Mucosa of descending colon (tissue), 3 donors: ENCODE results near the gene SASH1. TPM values are rescaled to one million over a fixed set of nuclear protein-coding genes. Genes with fewer than 3 reads are reported as not detected.

Experiments
- ATAC-seq: fragments of 200-7000 bp; cut with Tn5 transposase; one replicate; pipeline ENCODE4 v1.9.1; 2020; ENCODE audit warnings: mild to moderate bottlenecking, moderate library complexity
- DNase-seq, 3 donors: peaks; one replicate each; pipeline ENCODE4 v3.0.0-alpha.2; 2020
- H3K36me3 ChIP-seq: fragments of 200-600 bp; one replicate; pipeline ENCODE4 v1.8.0; 2021; ENCODE audit warnings: low read depth, mild to moderate bottlenecking
- H3K4me1 ChIP-seq: fragments of 200-600 bp; one replicate; pipeline ENCODE4 v1.8.0; 2021; ENCODE audit warnings: low read depth, mild to moderate bottlenecking
- H3K4me3 ChIP-seq: fragments of 200-600 bp; one replicate; pipeline ENCODE4 v1.8.0; 2021; ENCODE audit warnings: mild to moderate bottlenecking
- H3K9me3 ChIP-seq: fragments of 200-600 bp; one replicate; pipeline ENCODE4 v1.8.0; 2021; ENCODE audit warnings: mild to moderate bottlenecking
- intact Hi-C, 2 donors: fragments of 100-400 bp; cut with DNase I in 1 of 2; cut with micrococcal nuclease in 1 of 2; formaldehyde crosslinking; loops; one replicate each; pipeline versions ENCODE4 v1.11.0 to v1.11.1; 2022; cut with DNase I, micrococcal nuclease
- total RNA-seq, 3 donors: library from RNA; stranded (reverse); fragmentation: NEBNext Ultra II Directional in 2 of 3; extraction: Animal tissue kit (Norgen Biotek cat#: 25700) in 2 of 3; gene quantifications; one replicate each; pipeline versions ENCODE4 v1.2.1 to v1.2.4, GENCODE V29; 2021 to 2023
- TF ChIP-seq, protein P1 (sequence below): fragments of 200-600 bp; IDR thresholded peaks from one replicate; pipeline ENCODE4 v1.8.0; 2022; ENCODE audit warnings: antibody characterized with exemption, mild to moderate bottlenecking
- donor health status: DM: no; HTN: no; CAD: no; lungs with moderate emphysema.
- donor health status: DM: no; HTN: no; CAD: no.
- donor health status: DM: no; HTN: yes; CAD: no.

The SASH1 gene
- total RNA-seq, 3 donors from 2014 or later, result 20.5 to 47.3 (median 22.9) TPM

DNA sequence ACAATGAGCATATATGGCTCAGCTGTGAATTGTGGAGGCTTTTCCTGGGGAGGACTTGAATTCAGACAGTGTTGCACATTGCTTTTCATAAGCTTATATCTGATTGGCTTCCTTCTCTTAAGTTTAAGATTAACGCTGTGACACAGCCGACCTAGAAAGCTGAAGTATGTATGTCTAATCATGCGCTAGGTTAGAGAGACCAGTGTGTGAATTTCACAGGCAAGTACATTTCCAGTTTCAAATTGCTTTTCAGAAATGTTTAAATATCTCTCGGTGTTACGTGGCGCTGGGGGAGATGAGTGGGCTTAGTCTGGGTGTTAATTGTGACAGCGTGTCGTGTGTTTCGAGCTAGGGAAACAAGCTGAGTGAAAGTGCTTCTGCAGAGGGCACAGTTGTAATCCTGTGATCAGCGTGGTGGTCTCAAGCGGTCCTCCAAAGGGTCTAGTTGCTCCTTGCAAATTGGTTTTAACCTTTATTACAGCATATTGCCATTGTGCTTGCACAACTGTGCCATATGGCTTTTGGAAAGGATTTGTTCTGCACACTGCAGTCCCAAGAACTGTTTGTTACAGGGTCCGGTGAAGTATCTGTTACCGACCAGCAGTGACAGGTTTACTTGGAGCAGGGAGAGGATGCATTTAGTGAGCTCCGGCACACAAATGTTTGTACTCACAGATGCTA is 166.6 kb downstream of the SASH1 start:
- H3K4me1 ChIP-seq, result no peaks in the 10 kb centered on the region
- DNase-seq (no peak), ATAC-seq (no peak)
- H3K9me3 ChIP-seq, result no peaks in the 10 kb centered on the region
- H3K4me3 ChIP-seq, result no peak overlapping the region
- TF ChIP-seq, protein P1, sequence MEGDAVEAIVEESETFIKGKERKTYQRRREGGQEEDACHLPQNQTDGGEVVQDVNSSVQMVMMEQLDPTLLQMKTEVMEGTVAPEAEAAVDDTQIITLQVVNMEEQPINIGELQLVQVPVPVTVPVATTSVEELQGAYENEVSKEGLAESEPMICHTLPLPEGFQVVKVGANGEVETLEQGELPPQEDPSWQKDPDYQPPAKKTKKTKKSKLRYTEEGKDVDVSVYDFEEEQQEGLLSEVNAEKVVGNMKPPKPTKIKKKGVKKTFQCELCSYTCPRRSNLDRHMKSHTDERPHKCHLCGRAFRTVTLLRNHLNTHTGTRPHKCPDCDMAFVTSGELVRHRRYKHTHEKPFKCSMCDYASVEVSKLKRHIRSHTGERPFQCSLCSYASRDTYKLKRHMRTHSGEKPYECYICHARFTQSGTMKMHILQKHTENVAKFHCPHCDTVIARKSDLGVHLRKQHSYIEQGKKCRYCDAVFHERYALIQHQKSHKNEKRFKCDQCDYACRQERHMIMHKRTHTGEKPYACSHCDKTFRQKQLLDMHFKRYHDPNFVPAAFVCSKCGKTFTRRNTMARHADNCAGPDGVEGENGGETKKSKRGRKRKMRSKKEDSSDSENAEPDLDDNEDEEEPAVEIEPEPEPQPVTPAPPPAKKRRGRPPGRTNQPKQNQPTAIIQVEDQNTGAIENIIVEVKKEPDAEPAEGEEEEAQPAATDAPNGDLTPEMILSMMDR, result no peak
- intact Hi-C loops, result no loop called here
- no peaks in the 10 kb centered on the region for H3K36me3 ChIP-seq

DNA sequence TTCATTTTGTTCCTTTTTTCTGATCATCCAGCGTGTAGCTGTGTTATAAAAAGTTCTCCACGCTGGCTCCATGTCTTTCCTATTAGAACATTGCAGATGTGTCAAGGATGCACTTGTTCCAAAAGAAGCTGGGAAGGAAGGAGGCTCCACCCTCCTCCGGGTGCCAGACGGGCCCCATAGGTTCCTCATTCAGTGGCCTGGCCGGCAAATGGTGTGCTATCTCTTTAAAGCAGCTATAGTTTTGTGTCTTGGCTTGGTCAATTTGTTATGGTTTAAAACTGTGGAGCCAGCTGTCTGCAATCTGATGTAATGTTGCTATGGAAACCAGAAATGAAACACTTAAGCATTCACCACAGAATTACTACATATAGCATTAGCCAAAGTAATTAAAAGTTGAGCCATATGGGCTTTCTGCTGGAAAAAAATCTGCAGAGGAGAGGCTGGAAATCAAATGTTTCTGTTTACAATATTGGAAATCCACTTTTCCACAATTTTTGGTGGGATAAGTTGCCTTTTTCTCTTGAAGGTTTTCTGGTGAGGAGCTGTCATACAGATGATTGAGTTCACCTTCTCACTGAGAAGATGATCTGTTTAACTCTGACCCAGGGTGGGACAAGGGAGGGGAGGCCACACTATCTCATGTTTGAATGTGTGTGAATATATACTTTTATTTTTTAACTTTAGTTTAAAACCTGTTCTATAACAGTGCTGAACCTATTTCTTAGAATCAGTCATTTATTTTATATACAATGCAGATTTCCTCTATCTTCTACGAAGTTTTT is 167.4 kb downstream of the SASH1 start:
- DNase-seq, result peak; percentile 33 to 63 (median 44)
- ATAC-seq, result peak; percentile 71
- TF ChIP-seq, protein P1, result no peak
- intact Hi-C loops, result no loop called here
- no peak overlapping the region for H3K4me3 ChIP-seq
- H3K9me3 ChIP-seq, result no peaks in the 10 kb centered on the region
- no peaks in the 10 kb centered on the region for H3K4me1 ChIP-seq
- H3K36me3 ChIP-seq, result no peaks in the 10 kb centered on the region

- Histone ChIP-seq H3K4me1 (peaks cover 4% of the 10 kb centered on the region), H3K9me3 (no peaks in the 10 kb centered on the region), H3K4me3 (no peak overlapping the region), H3K36me3 (no peaks in the 10 kb centered on the region)
- intact Hi-C loops, result no loop called here
- TF ChIP-seq, protein P1, result no peak
- DNase-seq (no peak), ATAC-seq (peak; percentile 17)
These were observed 170.8 kb downstream of the SASH1 start for GRCh38 chr6:148513145-148514071.

GRCh38 chr6:148514091-148514845 is 171.6 kb downstream of the SASH1 start:
- no peaks in the 10 kb centered on the region for H3K36me3 ChIP-seq
- no peak overlapping the region for H3K4me3 ChIP-seq
- no peaks in the 10 kb centered on the region for H3K9me3 ChIP-seq
- peaks cover 12% of the 10 kb centered on the region for H3K4me1 ChIP-seq
- no peak for ATAC-seq
- TF ChIP-seq, protein P1, result no peak
- no peak for DNase-seq
- intact Hi-C loops, result no loop called here

GRCh38 chr6:148516217-148516616 is 173.6 kb downstream of the SASH1 start:
- DNase-seq (no peak), ATAC-seq (no peak)
- H3K36me3 ChIP-seq, result no peaks in the 10 kb centered on the region
- H3K9me3 ChIP-seq, result no peaks in the 10 kb centered on the region
- H3K4me1 ChIP-seq, result peaks cover 13% of the 10 kb centered on the region
- TF ChIP-seq, protein P1, result no peak
- no peak overlapping the region for H3K4me3 ChIP-seq
- intact Hi-C loops, result no loop called here
